Nephron progenitor cell (in vitro differentiated cells): Measurements from ENCODE around the gene COG1.

Experiments used
- DNase-seq: peaks from one replicate; pipeline ENCODE4 v3.0.0; 2021
- H3K27ac Mint-ChIP-seq: 2 replicates; pipeline ENCODE4 v1.8.0; 2021; ENCODE audit warnings: mild to moderate bottlenecking, moderate library complexity, mixed read lengths
- H3K27me3 Mint-ChIP-seq: 2 replicates; pipeline ENCODE4 v1.8.0; 2021; ENCODE audit warnings: mild to moderate bottlenecking, low read depth, mixed read lengths; ENCODE audit not compliant: poor library complexity
- H3K36me3 Mint-ChIP-seq: 2 replicates; pipeline ENCODE4 v1.8.0; 2021; ENCODE audit warnings: low read depth, mixed read lengths
- H3K4me1 Mint-ChIP-seq: 2 replicates; pipeline ENCODE4 v1.8.0; 2021; ENCODE audit warnings: mixed read lengths
- H3K4me3 Mint-ChIP-seq: 2 replicates; pipeline ENCODE4 v1.8.0; 2021; ENCODE audit warnings: mild to moderate bottlenecking, moderate library complexity, mixed read lengths
- H3K9me3 Mint-ChIP-seq: 2 replicates; pipeline ENCODE4 v1.8.0; 2021; ENCODE audit warnings: mild to moderate bottlenecking, moderate library complexity, mixed read lengths
- CTCF ChIP-seq: fragments of 200-600 bp; sonication (generic); IDR thresholded peaks from 2 replicates; pipeline ENCODE4 v1.5.0; 2021; ENCODE audit warnings: antibody characterized with exemption

COG1 gene

GRCh38 chr17:73196500-73196899 lies 3.6 kb downstream of the COG1 start:
- H3K27me3 Mint-ChIP-seq: peaks cover 5% of the 10 kb centered on the region
- TF ChIP-seq CTCF: peak; percentile 31
- no peaks in the 10 kb centered on the region for H3K9me3 Mint-ChIP-seq
- no peak overlapping the region for H3K4me3 Mint-ChIP-seq
- peak; percentile 33 for DNase-seq
- H3K36me3 Mint-ChIP-seq: peaks cover 58% of the 10 kb centered on the region
- peaks cover 40% of the 10 kb centered on the region for H3K4me1 Mint-ChIP-seq
- H3K27ac Mint-ChIP-seq: peak overlapping the region; percentile 67

GRCh38 chr17:73197161-73197560 lies 4.3 kb downstream of the COG1 start:
- H3K9me3 Mint-ChIP-seq: no peaks in the 10 kb centered on the region
- no peak overlapping the region for H3K27ac Mint-ChIP-seq
- H3K27me3 Mint-ChIP-seq: peaks cover 5% of the 10 kb centered on the region
- peaks cover 38% of the 10 kb centered on the region for H3K4me1 Mint-ChIP-seq
- H3K36me3 Mint-ChIP-seq: peaks cover 63% of the 10 kb centered on the region
- no peak for TF ChIP-seq CTCF
- H3K4me3 Mint-ChIP-seq: no peak overlapping the region
- no peak for DNase-seq

DNA sequence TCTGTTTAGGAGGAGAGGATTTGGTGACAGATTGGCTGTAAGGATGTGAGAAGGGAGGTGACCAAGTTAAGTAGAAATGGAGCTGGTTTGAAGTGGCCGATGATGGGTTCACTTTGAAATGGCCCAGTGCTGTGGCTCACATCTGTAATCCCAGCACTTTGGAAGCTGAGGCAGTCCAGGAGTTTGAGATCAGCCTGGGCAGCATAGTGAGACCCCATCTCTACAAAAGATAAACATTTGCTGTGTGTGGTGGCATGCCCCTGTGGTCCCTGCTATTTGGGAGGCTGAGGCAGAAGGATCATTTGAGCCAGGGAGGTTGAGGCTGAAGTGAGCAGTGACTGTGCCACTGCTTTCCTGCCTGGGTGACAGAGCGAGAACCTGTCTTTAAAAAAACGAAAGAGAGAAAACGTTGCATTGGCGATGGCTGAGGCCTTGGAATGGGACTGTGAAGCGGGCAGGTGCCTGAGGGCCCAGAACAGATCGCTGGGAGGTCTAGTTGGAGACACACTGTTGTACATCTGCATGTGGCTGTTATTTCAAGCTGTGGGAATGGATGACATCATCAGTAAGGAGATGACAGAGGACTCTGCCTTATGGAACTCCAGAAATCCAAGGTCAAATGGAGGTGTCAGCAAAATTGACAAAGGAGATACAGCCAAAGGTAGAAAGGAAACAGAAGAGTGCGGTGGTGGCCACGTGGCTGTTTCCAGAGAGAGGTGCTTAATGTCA lies 5.5 kb downstream of the COG1 start:
- H3K4me3 Mint-ChIP-seq: no peak overlapping the region
- H3K27me3 Mint-ChIP-seq: peaks cover 5% of the 10 kb centered on the region
- no peak for TF ChIP-seq CTCF
- H3K27ac Mint-ChIP-seq: peak overlapping the region; percentile 23
- no peak for DNase-seq
- H3K4me1 Mint-ChIP-seq: peaks cover 42% of the 10 kb centered on the region
- no peaks in the 10 kb centered on the region for H3K9me3 Mint-ChIP-seq
- H3K36me3 Mint-ChIP-seq: peaks cover 70% of the 10 kb centered on the region

- Mint-ChIP-seq H3K4me1 (peaks cover 40% of the 10 kb centered on the region), H3K4me3 (no peak overlapping the region), H3K36me3 (peaks cover 75% of the 10 kb centered on the region), H3K9me3 (no peaks in the 10 kb centered on the region), H3K27me3 (peaks cover 5% of the 10 kb centered on the region), H3K27ac (no peak overlapping the region)
- no peak for DNase-seq
- TF ChIP-seq CTCF: no peak
These were observed 6.0 kb downstream of the COG1 start for GRCh38 chr17:73198930-73199260.

DNA sequence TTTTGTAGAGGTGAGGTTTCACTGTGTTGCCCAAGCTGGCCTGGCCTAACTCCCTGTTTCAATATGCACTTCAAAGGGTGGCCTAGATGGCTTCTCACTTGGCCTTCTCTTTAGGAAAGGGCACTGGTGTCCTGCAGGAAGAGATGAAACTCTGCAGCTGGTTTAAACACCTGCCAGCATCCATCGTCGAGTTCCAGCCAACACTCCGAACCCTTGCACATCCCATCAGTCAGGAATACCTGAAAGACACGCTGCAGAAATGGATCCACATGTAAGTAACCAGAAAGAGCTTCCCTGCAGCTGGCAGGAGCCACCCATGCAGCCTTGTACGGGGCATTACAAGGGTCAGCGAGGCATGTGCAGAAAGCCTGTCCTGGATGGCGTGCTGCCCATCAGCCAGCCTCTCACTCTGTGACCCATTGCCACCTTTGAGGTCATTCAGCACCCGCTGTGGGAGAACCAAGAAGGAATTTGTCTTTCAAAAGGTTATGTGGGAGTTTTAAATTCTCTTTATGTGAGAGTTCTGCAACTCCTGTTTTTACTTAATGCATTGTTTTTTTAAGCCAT lies 7.0 kb downstream of the COG1 start:
- no peak overlapping the region for H3K27ac Mint-ChIP-seq
- H3K36me3 Mint-ChIP-seq: peaks cover 78% of the 10 kb centered on the region
- H3K4me3 Mint-ChIP-seq: no peak overlapping the region
- peaks cover 5% of the 10 kb centered on the region for H3K27me3 Mint-ChIP-seq
- TF ChIP-seq CTCF: no peak
- no peaks in the 10 kb centered on the region for H3K9me3 Mint-ChIP-seq
- H3K4me1 Mint-ChIP-seq: peaks cover 35% of the 10 kb centered on the region
- DNase-seq: no peak

DNA sequence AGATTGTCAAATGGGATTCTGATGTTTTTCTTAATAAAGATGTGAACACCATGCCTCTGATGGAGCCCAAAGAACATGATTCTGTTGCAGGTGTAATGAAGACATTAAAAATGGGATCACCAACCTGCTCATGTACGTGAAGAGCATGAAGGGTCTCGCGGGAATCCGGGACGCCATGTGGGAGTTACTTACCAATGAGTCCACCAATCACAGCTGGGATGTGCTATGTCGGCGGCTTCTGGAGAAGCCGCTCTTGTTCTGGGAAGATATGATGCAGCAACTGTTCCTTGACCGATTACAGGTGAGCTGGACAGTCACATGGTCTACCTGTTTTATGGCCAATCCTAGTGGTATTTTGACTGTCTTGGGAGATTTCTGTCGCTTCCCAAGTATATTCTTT lies 7.6 kb downstream of the COG1 start:
- Mint-ChIP-seq H3K27me3 (peaks cover 5% of the 10 kb centered on the region), H3K27ac (no peak overlapping the region), H3K4me3 (no peak overlapping the region), H3K4me1 (peaks cover 34% of the 10 kb centered on the region), H3K9me3 (no peaks in the 10 kb centered on the region), H3K36me3 (peaks cover 83% of the 10 kb centered on the region)
- no peak for DNase-seq
- TF ChIP-seq CTCF: no peak
